Activated T-cell treated with anti-CD3 and anti-CD28 coated beads for 4 hours (primary cell): ENCODE results near the gene MCTS1.
"Not testable (repeated sequence)": the region's sequence is repeated elsewhere in the genome, so short reads cannot be mapped to it uniquely, and the experiment has no call there.

Experiments
- DNase-seq: peaks from one replicate; pipeline ENCODE4 v3.0.0-alpha.2; 2020

The MCTS1 gene

DNA sequence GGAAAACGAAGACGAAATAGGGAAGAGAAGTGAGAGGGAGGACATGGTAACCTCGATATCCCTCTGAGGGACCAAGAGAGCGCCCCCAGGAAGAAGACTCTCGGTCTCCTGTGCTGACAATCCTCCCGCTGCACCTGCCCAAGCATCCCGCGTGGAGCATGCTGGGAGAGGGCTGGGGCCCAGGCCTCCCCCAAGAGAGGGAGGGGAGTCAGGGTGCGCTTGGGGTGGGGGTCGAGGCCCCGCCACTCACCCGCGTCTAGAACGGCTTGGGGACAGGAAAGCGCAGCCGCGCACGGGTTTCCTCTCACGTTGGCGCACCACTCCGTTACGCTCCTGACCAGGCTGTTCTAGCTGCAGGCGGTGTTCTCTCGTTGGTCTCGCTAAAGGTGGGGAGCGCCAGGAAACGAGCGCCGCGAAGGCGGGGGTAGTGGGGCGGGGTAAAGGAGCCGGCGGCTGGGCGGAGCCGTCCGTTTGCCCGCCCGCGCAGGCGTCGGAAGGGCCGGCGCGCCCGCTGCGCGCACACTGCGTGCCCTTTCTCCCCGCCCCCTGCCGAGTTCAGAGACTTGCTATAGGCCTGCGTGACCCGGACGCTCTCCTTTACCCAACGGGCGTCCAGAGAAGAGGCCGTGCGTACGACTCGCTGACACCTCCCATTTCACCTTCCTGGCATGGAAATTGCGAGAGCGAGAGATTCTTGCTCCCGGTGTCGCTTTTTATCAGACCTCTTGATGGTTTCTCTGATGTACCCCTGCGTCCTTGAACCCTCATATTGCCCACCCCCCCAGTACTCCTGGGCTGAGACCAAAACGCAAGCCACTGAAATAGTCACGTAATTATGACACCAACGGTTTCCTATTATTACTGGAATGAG is 26.0 kb downstream of the MCTS1 start, which contains the start of gene C1GALT1C1:
Gene C1GALT1C1, minus strand, starts transcription at position 388 of the 871 bp plus-strand sequence. CDS start 2,888 bp downstream, outside the sequence.
- DNase-seq: peak; percentile 80

DNA sequence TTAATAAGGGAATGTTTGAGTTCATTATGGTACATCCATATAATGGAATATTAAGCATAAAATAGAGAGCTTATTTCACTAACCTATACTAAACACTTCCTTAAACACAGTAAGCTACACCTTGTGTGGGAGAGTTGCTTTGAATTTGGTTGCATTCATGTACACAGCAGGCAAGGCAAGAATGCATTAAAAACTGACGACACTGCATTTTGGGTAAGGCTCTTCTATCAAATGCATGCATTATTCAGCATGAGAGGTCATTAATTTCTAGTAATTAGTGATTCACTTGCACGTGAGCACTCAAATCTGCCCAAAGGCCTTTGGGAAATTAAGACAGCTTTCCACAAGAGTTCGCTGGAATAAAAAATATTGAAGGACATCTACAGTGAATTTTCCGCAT is 34.7 kb downstream of the MCTS1 start:
- no peak for DNase-seq

DNA sequence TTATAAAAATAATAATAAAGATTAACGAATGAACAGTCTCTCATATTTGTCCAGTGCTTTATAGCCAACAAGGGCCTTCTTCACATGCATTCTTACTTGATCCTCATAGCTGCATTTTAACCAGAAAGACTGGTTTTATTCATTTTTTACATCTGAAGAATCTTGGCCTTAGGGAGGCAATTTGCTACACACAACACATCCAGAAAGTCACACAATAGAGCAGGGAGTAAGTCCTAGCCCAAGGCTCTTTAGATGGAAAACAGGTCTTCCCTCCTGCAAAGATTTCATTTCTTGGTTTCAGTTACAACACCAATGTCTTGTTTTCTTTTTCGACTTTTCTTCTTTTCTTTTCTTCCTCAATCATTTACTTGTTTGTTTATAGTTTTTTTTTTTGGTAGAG is 39.0 kb downstream of the MCTS1 start:
- no peak for DNase-seq

DNA sequence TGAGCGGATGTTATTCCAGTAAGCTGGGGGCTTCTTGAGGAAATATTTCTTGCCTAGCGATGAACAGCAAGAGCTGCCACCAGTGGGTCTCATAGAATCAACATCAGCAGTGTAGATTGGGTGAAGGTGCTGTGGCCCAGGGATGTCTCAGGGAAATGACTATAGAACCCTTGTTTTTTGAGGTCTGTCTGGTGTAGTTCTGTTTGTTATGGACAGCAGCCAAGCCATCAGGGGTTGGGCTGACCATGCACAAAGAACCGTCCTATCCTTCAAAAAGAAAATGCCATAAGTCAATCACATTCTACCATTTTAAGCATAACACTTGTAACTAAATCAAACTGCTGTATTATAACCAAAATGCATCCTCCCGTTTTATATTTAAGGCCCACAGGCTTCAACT is 43.2 kb downstream of the MCTS1 start:
- DNase-seq: no peak

DNA sequence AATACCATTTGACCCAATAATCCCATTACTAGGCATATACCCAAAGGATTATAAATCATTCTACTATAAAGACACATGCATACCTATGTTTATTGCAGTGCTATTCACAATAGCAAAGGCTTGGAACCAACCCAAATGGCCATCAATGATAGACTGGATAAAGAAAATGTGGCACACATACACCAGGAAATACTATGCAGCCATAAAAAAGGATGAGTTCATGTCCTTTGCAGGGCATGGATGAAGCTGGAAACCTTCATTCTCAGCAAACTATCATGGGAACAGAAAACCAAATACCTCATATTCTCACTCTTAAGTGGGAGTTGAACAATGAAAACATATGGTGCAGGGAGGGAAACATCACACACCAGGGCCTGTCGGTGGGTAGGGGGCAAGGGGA is 48.4 kb downstream of the MCTS1 start:
- not testable (repeated sequence) for DNase-seq

DNA sequence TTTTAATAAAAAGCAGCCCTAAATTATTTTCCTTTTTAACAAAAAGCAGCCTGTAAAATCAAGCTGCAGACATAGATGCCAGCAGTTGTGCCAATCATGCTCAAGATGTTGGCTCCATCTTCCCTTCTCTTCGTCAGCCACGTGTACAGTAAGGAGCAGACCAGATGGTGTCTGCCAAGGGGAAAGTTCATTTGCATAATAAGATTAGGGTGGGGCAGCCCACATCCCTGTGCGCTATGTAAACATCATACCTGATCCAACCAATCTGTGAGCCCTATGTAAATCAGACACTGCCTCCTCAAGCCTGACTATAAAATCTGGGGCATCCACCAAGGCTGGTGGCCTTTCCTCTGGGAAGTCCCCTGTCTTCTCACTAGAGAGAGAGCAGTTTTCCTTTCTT is 49.1 kb downstream of the MCTS1 start:
- DNase-seq: no peak

DNA sequence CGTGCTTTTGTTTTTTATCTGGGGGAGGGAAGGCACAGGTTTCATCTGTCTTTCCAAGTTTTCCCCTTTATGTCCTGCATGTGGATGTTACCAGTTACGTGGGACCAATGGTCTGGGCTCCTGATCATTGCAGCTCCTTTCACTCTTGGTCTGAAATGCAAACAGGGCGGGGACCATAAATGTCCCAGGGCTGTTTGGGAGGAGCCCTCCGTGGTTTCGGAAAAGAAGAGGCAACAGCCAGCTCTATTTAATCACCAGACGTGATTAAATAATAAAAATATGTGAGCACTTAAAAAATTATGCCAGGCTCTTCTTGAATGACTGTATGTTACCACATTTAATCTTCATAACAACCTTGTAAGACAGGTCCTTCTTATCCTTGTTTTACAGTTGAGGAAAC is 56.7 kb downstream of the MCTS1 start:
- DNase-seq: no peak
